Superior temporal gyrus (tissue), 1 donor: ENCODE measurements around the gene IGSF21.
"Not testable (repeated sequence)": the region's sequence is repeated elsewhere in the genome, so short reads cannot be mapped to it uniquely, and the experiment has no call there.

Experiments used
- DNase-seq: peaks from one replicate; pipeline ENCODE4 v3.0.0-alpha.2; 2016; ENCODE audit errors: extremely low spot score

Gene IGSF21

GRCh38 chr1:18353992-18354391 lies 246.4 kb downstream of the IGSF21 start:
- DNase-seq, result no peak

GRCh38 chr1:18354612-18355011 lies 247.0 kb downstream of the IGSF21 start:
- no peak for DNase-seq

DNA sequence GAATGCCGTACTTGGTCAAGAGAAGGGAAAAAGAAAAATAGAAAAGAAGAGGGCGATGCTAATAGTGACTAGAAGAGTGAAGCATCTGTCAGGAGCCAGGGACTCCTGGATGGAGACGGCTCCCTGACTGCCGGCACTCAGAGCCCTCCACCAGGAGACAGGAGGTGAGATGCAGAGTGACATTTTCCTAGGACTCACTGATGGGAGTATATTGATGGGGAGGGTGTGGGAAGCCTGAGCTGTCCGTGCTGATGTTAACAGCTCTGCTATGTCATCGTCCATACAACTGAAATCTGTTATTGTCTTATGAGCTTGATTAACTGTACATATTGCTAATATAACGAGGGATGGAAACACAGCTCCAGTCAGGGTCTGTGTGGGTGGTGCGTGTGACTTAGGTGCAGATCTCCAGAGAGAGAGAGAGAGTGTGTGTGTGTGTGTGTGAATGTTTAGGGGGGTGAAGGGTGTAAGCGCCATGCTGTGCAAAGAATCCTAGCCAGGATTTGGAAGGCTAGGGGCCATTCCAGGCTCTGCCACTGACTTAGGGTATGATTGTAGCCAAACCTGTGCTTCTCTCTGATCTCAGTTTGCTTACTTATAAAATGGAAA lies 250.1 kb downstream of the IGSF21 start:
- no peak for DNase-seq

GRCh38 chr1:18358600-18358999 lies 251.0 kb downstream of the IGSF21 start:
- no peak for DNase-seq

- no peak for DNase-seq
Observed at GRCh38 chr1:18360251-18360650, 252.7 kb downstream of the IGSF21 start.

- no peak for DNase-seq
Observed at GRCh38 chr1:18362150-18362549, 254.6 kb downstream of the IGSF21 start.

DNA sequence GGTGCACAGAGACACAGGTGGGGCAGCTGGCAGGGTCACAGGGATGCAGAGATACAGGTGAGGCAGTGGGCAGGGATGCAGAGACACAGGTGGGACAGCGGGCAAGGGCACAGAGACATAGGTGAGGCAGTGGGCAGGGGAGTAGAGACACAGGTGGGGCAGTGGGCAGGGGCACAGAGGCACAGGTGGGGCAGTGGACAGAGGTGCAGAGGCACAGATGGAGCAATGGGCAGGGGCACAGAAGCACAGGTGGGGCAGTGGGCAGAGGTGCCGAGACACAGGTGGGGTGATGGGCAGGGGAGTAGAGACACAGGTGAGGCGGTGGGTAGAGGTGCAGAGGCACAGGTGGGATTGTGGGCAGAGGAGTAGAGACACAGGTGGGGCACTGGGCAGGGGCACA lies 255.8 kb downstream of the IGSF21 start:
- DNase-seq, result no peak

DNA sequence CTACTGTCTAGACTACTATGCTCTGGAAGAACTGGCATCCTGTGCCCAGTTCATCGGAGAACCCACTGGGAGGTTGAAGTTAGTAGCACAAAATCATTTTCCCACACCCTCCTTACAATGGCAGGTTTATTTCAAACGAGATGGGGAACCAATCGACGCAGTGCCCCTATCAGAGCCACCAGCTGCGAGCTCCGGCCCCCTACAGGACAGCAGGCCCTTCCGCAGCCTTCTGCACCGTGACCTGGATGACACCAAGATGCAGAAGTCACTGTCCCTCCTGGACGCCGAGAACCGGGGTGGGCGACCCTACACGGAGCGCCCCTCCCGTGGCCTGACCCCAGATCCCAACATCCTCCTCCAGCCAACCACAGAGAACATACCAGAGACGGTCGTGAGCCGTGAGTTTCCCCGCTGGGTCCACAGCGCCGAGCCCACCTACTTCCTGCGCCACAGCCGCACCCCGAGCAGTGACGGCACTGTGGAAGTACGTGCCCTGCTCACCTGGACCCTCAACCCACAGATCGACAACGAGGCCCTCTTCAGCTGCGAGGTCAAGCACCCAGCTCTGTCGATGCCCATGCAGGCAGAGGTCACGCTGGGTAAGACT lies 257.6 kb downstream of the IGSF21 start:
- no peak for DNase-seq

DNA sequence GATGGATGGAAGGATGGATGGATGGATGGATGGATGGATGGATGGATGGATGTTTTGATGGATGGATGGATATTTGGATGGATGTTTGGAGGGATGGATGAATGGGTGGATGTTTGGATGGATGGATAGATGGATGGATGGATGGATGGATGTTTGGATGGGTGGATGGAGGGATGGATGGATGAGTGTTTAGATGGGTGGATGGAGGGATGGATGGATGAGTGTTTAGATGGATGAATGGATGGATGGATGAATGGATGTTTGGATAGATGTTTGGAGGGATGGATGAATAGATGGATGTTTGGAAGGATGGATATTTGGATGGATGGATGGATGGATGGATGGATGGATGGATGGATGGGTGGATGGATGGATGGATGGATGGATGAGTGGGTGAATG lies 264.9 kb downstream of the IGSF21 start:
- not testable (repeated sequence) for DNase-seq

DNA sequence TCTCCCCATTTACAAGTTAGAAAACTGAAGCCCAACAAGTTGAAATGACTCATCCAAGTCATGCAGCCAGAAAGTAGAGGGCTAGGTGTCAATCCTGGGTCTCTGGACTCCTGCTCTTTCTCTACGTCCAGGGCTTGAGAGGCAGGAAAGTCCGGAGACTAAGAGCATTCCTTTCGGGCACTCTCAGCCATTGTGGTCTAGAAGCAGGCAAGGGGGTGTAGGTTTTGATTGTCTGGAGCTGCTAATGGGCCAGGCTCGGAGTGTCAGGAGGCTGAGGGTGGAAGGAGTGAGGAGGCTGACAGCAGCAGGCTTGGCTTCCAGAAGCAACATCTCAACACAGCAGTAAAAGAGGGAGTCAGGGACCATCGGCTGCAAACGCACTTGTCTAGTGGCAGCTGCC lies 265.6 kb downstream of the IGSF21 start:
- no peak for DNase-seq

DNA sequence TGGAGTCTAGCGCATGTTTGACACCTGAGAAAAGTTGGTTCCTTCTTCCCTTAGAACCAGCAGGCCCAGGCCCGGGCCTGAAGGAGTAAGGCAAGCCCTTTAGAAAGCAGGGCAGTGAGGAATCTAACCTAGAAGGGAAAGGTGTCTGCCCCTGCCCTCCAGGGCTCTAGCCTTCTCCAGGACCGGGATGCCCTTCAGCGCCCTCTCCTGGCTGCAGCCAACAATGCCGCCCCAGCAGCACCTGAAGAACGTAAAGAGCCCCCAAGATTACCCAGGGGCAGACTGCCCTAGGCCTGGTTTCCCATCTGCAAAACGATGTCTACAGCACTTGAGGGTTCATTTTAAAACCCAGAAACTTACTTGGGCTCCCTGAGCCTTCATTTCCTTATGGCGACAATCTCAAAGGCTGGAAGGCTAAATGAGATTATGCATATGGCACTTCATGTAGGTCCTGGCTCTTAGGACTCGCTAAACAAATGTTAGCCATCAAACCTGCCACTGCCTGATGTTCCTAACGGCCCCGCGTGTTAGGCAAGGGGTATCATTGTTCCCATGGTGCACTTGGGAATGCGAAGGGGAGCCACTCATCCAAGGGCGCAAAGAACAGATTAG lies 266.4 kb downstream of the IGSF21 start:
- no peak for DNase-seq

- DNase-seq, result no peak
Observed at GRCh38 chr1:18376661-18377060, 269.1 kb downstream of the IGSF21 start.

GRCh38 chr1:18380288-18380687 lies 272.7 kb downstream of the IGSF21 start:
- no peak for DNase-seq

- no peak for DNase-seq
Observed at GRCh38 chr1:18384059-18384458, 276.5 kb downstream of the IGSF21 start.

GRCh38 chr1:18384471-18384870 lies 276.9 kb downstream of the IGSF21 start:
- DNase-seq, result no peak

GRCh38 chr1:18385239-18385790 lies 277.7 kb downstream of the IGSF21 start:
- DNase-seq, result peak; percentile 19

GRCh38 chr1:18386591-18386990 lies 279.0 kb downstream of the IGSF21 start:
- no peak for DNase-seq

- DNase-seq, result no peak
Observed at GRCh38 chr1:18387307-18387706, 279.7 kb downstream of the IGSF21 start.

DNA sequence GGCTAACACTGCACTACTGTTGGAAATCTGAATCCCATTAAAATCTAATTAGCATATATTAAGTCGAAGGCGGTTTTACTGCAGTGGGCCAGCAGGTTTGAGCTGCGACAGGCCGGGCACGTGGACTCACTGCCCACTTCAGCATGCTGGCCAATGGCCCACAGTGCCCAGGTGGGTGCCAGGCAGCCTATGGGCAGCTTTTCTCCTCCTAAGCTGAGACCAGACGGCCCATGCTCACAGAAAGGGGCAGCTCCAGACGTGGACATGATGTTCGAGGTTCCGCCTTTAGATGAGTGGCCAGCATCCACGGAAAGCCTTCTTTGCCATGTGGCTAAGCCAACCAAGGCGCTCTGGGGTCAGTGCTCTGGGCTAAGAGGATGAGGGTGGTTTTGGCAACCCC lies 283.4 kb downstream of the IGSF21 start:
- no peak for DNase-seq

DNA sequence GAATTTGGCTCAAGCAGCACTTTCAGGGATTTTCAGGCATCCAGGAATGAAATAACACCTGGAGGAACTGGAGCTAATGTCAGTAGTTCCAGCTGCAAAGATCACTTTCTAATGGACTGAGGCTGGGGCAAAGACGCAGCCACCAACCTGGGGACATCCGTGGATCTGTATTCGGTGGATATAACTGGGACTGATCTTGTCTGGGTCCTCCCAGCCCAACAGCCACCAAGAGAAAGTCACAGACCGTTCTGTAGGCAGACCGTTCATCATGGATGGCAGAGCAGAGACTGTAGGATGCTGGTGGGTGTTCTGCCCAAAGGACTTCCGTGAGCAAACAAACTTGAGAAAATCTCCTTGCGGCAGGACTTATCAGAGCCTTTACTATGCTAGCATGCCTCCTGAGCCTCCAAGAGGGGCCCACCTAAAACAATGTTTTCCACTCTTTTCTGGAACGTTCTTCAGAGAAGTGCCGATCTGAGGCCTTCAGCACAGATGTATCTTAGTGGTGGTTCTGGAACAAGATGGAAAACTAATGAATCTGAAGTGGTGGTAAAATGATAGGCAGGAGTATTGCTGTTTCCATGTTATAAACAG lies 287.1 kb downstream of the IGSF21 start:
- DNase-seq, result no peak

- no peak for DNase-seq
Observed at GRCh38 chr1:18396247-18396980, 288.8 kb downstream of the IGSF21 start.

- no peak for DNase-seq
Observed at GRCh38 chr1:18397641-18398040, 290.0 kb downstream of the IGSF21 start.
